T follicular helper cell (primary cell): Measurements from ENCODE around the gene MRPS22.
"Not testable (repeated sequence)": the region's sequence is repeated elsewhere in the genome, so short reads cannot be mapped to it uniquely, and the experiment has no call there.

Experiments used
- DNase-seq: peaks from one replicate; pipeline ENCODE4 v3.0.0-alpha.2; 2020; ENCODE audit warnings: low read depth

Gene MRPS22

GRCh38 chr3:139338405-139338804 lies 5.4 kb upstream of the MRPS22 start:
- DNase-seq: no peak

DNA sequence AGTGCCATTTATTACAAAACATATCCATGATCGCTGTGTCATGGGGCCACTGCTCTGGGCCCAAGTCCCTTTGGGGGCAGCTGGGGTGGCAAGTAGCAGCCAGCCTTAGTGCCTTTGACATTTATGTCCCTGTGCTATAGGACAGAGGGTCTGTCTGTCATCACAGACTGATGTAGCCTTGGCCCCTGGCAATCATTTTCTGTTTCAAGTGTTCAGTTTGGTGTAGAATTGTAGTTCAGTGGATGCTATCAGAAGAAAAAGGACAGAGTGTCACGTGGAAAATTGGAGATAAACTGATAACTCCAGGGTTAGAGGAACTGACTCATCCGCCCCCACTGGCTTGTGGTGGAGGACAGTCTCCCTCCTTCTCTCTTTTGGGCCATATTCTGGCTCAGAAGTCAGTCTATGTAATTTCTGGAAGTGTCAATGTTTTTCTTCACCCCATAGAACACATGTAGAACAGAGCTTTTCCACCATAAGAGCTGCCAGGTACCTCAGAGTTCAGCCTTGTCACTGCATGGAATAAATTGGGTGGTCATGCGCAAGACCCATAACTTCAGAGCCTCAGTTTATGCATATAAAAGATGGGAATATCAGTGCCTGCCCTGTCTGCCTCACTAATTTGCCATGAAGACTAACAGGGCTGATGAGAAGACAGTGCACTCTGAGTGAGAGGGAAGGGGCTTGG lies 4.5 kb upstream of the MRPS22 start:
- no peak for DNase-seq

GRCh38 chr3:139340784-139341183 lies 3.0 kb upstream of the MRPS22 start:
- DNase-seq: no peak

DNA sequence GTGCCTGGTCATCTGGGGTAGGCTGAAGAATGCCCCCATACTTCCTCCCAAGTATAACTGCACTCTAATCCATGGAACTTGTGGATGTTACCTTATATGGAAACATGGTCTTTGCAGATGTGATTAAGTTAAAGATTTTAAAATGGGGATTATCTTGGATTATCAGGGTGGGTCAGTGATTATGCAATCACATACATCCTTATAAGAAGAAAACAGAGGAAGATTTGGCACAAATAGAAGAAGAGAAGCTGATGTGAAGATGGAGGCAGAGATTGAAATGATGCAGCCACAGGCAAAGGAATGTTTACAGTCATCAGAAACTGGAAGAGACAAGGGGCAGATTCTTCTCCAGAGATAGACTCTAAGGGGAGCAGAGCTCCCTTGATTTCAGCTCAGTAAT lies 1.8 kb upstream of the MRPS22 start:
- no peak for DNase-seq

DNA sequence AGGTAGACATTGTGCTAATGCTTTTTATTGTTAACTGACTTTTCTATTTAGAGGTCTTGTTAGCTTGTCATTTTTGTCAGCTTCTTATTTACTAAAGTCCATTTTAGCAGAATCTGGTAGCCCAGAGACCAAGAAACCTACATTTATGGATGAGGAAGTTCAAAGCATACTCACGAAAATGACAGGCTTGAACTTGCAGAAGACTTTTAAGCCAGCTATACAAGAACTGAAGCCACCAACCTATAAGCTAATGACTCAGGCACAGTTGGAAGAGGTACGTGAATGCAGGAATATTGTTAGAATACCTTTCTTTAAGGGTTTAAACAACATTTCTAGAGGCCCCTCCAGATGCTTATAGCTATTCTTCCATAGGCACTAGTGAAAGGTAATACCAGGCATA lies 3.0 kb downstream of the MRPS22 start:
- no peak for DNase-seq

GRCh38 chr3:139353920-139354556 lies 10.2 kb downstream of the MRPS22 start:
- no peak for DNase-seq

GRCh38 chr3:139354661-139355060 lies 10.8 kb downstream of the MRPS22 start:
- DNase-seq: no peak

GRCh38 chr3:139355476-139355875 lies 11.7 kb downstream of the MRPS22 start:
- DNase-seq: no peak

GRCh38 chr3:139355891-139356290 lies 12.1 kb downstream of the MRPS22 start:
- DNase-seq: no peak

- DNase-seq: no peak
Measured at GRCh38 chr3:139357899-139358298, 14.1 kb downstream of the MRPS22 start.

GRCh38 chr3:139358841-139359562 lies 15.2 kb downstream of the MRPS22 start:
- no peak for DNase-seq

- no peak for DNase-seq
Measured at GRCh38 chr3:139361276-139361675, 17.5 kb downstream of the MRPS22 start.

DNA sequence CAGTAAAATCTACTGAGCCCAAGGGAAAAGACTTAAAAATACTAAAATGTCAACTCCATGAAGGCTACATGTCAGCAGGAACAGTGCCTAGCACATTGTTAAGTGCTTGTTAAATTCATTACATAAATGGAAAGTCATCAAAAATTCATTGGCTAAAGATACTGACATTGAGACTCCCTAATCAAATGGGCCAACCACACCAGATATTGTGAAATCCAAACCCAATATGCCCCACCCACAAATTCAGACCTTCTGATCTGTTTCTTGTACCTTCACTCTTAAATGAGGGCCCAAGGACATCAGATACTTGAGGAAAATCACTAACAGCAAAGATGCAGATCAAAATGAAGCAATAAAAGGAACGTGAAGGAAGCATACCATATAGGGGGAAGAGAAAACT lies 20.7 kb downstream of the MRPS22 start:
- no peak for DNase-seq

DNA sequence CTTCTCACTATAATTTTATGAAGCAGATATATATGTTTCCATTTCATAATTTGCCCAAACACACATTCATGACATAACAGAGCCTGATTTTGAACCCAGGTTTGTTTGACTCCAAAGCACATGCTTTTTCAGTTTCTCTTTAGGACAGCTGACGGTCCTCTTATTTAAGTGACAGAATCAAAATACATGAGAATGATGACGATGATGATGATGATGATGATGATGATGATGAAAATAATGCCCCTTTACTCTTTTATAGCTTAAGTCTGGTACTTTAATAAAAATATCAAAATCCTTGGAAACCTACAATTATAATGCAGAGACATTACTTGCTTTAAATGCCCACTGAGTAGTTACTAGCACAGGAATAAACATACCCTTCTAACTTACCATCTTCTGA lies 30.3 kb downstream of the MRPS22 start:
- DNase-seq: no peak

- DNase-seq: no peak
Measured at GRCh38 chr3:139377378-139377777, 33.6 kb downstream of the MRPS22 start.

GRCh38 chr3:139378587-139379241 lies 34.9 kb downstream of the MRPS22 start:
- no peak for DNase-seq

DNA sequence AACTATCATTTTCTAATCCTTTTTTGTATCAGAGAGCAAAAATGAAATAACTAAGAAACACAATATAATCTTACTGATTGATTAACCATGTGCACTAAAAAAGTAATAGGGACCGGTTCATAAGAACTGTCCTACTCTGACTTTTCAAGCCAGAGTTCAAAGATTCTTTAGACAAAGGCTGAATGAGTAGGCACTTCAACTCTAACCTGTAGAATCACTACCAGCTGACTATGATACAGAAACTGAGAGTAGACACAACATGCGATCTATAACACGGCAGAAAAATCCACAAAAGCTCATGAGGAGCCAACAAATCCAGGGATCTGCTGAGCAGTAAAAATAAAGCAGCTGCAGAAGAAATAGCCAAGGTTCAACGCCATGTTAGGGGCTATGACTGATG lies 36.8 kb downstream of the MRPS22 start:
- DNase-seq: no peak

- not testable (repeated sequence) for DNase-seq
Measured at GRCh38 chr3:139382291-139382690, 38.5 kb downstream of the MRPS22 start.

GRCh38 chr3:139388077-139388476 lies 44.3 kb downstream of the MRPS22 start:
- no peak for DNase-seq

DNA sequence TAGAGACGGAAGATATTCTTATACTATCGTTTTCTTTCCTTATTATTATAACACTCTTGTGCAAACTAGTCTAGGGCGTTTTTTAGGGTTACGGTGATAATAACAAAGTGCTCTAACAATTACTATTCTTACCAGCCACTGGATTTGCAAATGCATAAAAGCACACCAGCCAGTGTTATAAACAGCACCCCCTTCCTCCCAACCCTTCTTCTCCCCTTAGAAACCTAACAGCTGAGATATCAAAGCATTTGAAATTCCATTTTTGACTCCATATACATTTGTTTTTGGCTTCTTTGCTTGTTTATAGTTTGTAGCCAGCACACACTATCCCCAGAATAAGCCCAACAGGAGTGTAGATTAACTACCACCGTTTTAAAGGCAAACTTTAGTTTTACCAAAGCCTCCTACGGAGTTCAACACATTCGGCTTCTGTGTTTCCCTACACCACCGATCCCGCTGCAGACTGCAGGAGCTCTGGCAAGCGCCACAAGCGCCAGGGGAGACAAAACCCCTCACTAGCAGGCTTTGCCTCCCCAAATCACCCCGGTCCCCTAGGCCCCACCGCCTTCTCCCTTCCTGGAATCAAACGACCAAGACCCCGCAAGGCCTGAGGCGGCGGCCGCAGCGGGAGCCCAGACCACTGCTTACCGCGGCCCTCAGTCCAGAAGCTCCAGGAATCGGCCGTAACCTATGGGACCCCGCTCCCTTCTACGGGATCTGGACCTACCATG lies 45.2 kb downstream of the MRPS22 start:
- DNase-seq: peak; percentile 2

GRCh38 chr3:139389552-139390368 lies 45.9 kb downstream of the MRPS22 start, which contains the start of gene COPB2:
Gene COPB2, minus strand, starts transcription at chr3:139389647. Its CDS starts 97 bp downstream, at chr3:139389550.
- DNase-seq: peak; percentile 90
